Liver (tissue), 4 donors: Measurements from ENCODE around the gene GCNA. TPM values are rescaled to one million over a fixed set of nuclear protein-coding genes. Genes with fewer than 3 reads are reported as not detected.

Source experiments
- polyA plus RNA-seq, 2 donors: library from polyadenylated mRNA; stranded (reverse) in 1 of 2; unstranded in 1 of 2; fragments of 200-250 nt in 1 of 2; fragments of >200 nt in 1 of 2; fragmentation: Nextera tagmentation in 1 of 2; extraction: Ambion mirVana in 1 of 2; gene quantifications; one replicate each; pipeline versions ENCODE4 v1.2.1 to v1.2.3, GENCODE V29; 2013 to 2015
- total RNA-seq, 2 donors: library from RNA; depleted of rRNA; stranded (reverse); fragments of >200 nt; gene quantifications; one replicate each; pipeline ENCODE4 v1.2.3, GENCODE V29; 2014
- donor health status: healthy.
- donor health status: healthy.
- donor health status: healthy.

Gene GCNA
- total and polyA plus RNA-seq, 4 donors, result 0.18 to 3.7 (median 0.73) TPM

Other genes with a start within 250 kb of the GCNA start
- gene TAF1, start 212.1 kb upstream of the GCNA start, total RNA-seq, result 10 to 100 TPM; 25.3 to 37.7 TPM
- 1 to 10 TPM; 2.8 to 4.0 TPM for gene TAF1, start 212.1 kb upstream of the GCNA start, polyA plus RNA-seq
- 10 to 100 TPM; 68.8 to 72.7 TPM for gene OGT, start 45.3 kb upstream of the GCNA start, total RNA-seq
- 10 to 100 TPM; 10.8 to 25.9 TPM for gene OGT, start 45.3 kb upstream of the GCNA start, polyA plus RNA-seq
- gene CXCR3, start 40.1 kb downstream of the GCNA start, total RNA-seq, result under 1 TPM in 1 of 2 donors, not detected in 1; 0.25 TPM
- gene CXCR3, start 40.1 kb downstream of the GCNA start, polyA plus RNA-seq, result under 1 TPM; 0.25 to 0.27 TPM
- not detected for gene CXorf49, start 139.8 kb downstream of the GCNA start, total RNA-seq
- not detected for gene CXorf49, start 139.8 kb downstream of the GCNA start, polyA plus RNA-seq
- not detected for gene CXorf49B, start 184.9 kb downstream of the GCNA start, total RNA-seq
- gene CXorf49B, start 184.9 kb downstream of the GCNA start, polyA plus RNA-seq, result not detected